Vagina (tissue), 2 donors: ENCODE measurements around the gene KAZN. TPM values are rescaled to one million over a fixed set of nuclear protein-coding genes. Genes with fewer than 3 reads are reported as not detected.

Source experiments
- DNase-seq, 2 donors: peaks; one replicate each; pipeline ENCODE4 v3.0.0-alpha.2; 2017; ENCODE audit errors: extremely low spot score in 2 of 2
- H3K27ac ChIP-seq: fragments of 200-600 bp; sonication (generic); one replicate; pipeline ENCODE4 v1.5.1; 2019
- H3K27me3 ChIP-seq: fragments of 200-600 bp; sonication (generic); one replicate; pipeline ENCODE4 v1.5.1; 2019
- H3K36me3 ChIP-seq, 2 donors: fragments of 200-600 bp; sonication (generic); one replicate each; pipeline ENCODE4 v1.5.1; 2017 to 2019
- H3K4me1 ChIP-seq: fragments of 200-600 bp; sonication (generic); one replicate; pipeline ENCODE4 v1.5.1; 2019
- H3K4me3 ChIP-seq, 2 donors: fragments of 200-600 bp; sonication (generic); 1 replicate in 1 of 2; 2 replicates in 1 of 2; pipeline ENCODE4 v1.5.1; 2016 to 2019
- H3K9me3 ChIP-seq: fragments of 200-600 bp; sonication (generic); one replicate; pipeline ENCODE4 v1.5.1; 2019
- POLR2A ChIP-seq, 2 donors: fragments of 450-650 bp; IDR thresholded peaks; one replicate each; pipeline ENCODE4 v1.6.1; 2017; ENCODE audit warnings: antibody characterized with exemption in 2 of 2, mild to moderate bottlenecking in 2 of 2, moderate library complexity in 2 of 2
- POLR2AphosphoS5 ChIP-seq, 2 donors: sonication (generic); formaldehyde crosslinking; IDR thresholded peaks; one replicate each; pipeline ENCODE4 v1.9.0; 2017; ENCODE audit warnings: antibody characterized with exemption in 2 of 2, mild to moderate bottlenecking in 2 of 2, low read depth in 1 of 2; ENCODE audit not compliant: insufficient read depth in 1 of 2
- intact Hi-C: fragments of 100-400 bp; cut with DNase I; formaldehyde crosslinking; loops from one replicate; pipeline ENCODE4 v1.15.1; 2023
- total RNA-seq: library from RNA; depleted of rRNA; stranded (reverse); fragments of >200 nt; gene quantifications from one replicate; pipeline ENCODE4 v1.2.3, GENCODE V29; 2016
- TF ChIP-seq, protein P1 (sequence below), 3 experiments: fragments of 450-650 bp in 2 of 3; fragments of 200-600 bp in 1 of 3; sonication (generic) in 1 of 3; IDR thresholded peaks; one replicate each; pipeline ENCODE4 v1.5.1; 2017 to 2019; ENCODE audit warnings: antibody characterized with exemption in 3 of 3, mild to moderate bottlenecking in 2 of 3, moderate library complexity in 2 of 3

Gene KAZN
- total RNA-seq, 1 donor from 2014 or later, result 29.5 TPM

DNA sequence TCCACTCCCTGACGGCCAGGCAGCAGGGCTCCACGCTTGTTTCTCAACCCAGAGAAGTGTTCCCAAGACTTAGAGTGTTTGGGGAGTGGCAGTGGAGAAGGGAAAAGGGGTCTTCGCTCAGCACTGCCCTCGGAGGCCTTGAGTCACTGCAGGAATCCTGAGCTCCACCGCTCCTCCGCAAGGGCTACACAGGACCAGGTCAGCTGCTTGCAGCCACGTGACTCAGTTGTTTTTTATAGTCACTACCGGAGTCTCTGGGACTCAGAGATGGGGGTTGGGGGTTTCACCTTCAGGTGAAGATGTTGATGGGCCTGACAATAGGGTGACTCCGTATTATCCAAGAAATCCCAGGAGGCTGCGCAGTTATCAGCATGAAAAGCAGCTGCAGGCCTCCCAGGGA is 478.9 kb downstream of the KAZN start:
- no peak overlapping the region for H3K4me3 ChIP-seq
- TF ChIP-seq POLR2AphosphoS5 (IDR thresholded peaks at IDR 0.05; ENCODE audit: insufficient read depth in 1 of 2, low read depth in 1 of 2), result no peak
- no peak for TF ChIP-seq POLR2A (IDR thresholded peaks at IDR 0.05)
- TF ChIP-seq, protein P1, sequence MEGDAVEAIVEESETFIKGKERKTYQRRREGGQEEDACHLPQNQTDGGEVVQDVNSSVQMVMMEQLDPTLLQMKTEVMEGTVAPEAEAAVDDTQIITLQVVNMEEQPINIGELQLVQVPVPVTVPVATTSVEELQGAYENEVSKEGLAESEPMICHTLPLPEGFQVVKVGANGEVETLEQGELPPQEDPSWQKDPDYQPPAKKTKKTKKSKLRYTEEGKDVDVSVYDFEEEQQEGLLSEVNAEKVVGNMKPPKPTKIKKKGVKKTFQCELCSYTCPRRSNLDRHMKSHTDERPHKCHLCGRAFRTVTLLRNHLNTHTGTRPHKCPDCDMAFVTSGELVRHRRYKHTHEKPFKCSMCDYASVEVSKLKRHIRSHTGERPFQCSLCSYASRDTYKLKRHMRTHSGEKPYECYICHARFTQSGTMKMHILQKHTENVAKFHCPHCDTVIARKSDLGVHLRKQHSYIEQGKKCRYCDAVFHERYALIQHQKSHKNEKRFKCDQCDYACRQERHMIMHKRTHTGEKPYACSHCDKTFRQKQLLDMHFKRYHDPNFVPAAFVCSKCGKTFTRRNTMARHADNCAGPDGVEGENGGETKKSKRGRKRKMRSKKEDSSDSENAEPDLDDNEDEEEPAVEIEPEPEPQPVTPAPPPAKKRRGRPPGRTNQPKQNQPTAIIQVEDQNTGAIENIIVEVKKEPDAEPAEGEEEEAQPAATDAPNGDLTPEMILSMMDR (IDR thresholded peaks at IDR 0.05), result no peak
- no peak overlapping the region for H3K27ac ChIP-seq
- no peaks in the 10 kb centered on the region for H3K4me1 ChIP-seq
- DNase-seq, result no peak
- intact Hi-C loops, result no loop called here
- no peaks in the 10 kb centered on the region for H3K9me3 ChIP-seq
- H3K36me3 ChIP-seq, result no peaks in the 10 kb centered on the region
- no peaks in the 10 kb centered on the region for H3K27me3 ChIP-seq

DNA sequence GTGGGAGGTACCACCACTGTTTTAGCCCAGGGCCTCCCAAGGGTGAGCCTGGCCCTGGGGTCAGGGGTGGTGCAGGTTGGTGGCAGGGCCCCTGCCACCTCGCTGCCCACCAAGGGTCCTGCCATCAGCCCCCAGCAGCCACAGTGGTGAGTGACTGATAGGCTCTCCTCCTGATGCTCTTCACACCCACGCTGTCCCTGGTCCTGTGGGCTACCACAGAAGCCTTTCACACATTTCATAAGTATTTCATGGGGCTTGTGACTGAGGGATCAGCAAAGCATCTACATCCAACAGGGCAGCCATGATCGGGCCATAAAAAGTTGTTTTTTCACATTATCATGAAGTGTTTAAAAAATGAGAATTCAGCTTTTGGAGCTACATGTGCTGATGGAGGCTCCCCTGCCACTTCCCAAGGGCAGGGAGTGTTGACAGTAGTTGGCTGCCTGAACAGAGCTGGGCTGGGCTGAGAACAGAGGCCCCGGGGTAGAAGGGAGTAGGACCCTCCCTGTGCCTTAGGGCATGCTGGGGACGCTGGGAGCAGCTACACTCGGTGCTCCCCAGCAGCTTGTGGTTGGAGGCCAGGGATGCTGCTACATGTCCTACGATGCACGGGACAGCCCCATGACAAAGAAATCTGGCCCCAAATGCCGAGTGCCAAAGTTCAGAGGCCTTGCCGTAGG is 482.0 kb downstream of the KAZN start:
- intact Hi-C loops, result no loop called here
- no peak for DNase-seq
- no peak for TF ChIP-seq POLR2AphosphoS5 (IDR thresholded peaks at IDR 0.05; ENCODE audit: insufficient read depth in 1 of 2, low read depth in 1 of 2)
- TF ChIP-seq, protein P1 (IDR thresholded peaks at IDR 0.05), result no peak
- TF ChIP-seq POLR2A (IDR thresholded peaks at IDR 0.05), result no peak
- no peaks in the 10 kb centered on the region for H3K4me1 ChIP-seq
- H3K4me3 ChIP-seq, result no peak overlapping the region
- H3K9me3 ChIP-seq, result no peaks in the 10 kb centered on the region
- no peak overlapping the region for H3K27ac ChIP-seq
- no peaks in the 10 kb centered on the region for H3K36me3 ChIP-seq
- no peaks in the 10 kb centered on the region for H3K27me3 ChIP-seq

DNA sequence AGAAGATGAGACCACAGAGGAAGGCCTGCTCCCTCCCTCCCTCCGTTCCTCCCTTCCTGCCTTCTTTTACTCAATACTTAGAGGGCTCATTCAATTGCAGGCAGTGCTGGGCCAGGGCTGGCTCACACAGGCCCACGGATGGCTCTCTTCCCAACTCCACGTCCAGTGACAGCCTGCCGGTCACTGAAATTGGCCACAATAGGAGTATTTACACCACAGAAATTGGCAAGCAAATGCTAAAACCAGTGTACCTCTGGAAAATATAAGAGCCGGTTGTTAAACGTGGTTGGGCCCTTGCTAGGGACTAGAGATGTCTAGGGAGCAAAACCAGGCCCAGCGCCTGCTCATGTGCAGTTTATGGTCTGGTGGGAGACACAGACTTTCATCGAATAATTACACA is 482.6 kb downstream of the KAZN start:
- Histone ChIP-seq H3K4me3 (no peak overlapping the region), H3K27me3 (no peaks in the 10 kb centered on the region), H3K36me3 (no peaks in the 10 kb centered on the region), H3K9me3 (no peaks in the 10 kb centered on the region), H3K4me1 (no peaks in the 10 kb centered on the region), H3K27ac (no peak overlapping the region)
- intact Hi-C loops, result no loop called here
- no peak for DNase-seq
- TF ChIP-seq POLR2A (IDR thresholded peaks at IDR 0.05) (no peak), POLR2AphosphoS5 (IDR thresholded peaks at IDR 0.05; ENCODE audit: insufficient read depth in 1 of 2, low read depth in 1 of 2) (no peak)
- TF ChIP-seq, protein P1 (IDR thresholded peaks at IDR 0.05), result no peak

DNA sequence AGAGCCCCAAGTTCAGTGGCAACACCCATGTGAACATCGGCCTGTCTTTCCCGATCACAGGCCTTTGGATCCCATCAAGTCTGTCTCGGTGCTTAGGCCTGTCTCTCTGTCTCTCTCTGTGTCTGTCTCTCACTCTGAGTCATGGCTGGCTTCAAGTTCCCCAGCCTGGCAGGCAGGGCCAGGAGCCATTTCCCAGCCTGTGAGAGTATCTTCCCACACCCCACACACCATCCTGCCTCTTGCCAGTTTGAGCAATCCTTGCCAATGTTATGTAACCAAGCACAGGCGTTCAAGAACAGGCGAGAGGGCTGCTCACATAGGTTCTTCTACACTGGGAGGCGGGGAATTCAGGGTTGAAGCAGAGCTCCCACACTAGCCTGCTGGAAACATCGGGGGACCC is 485.1 kb downstream of the KAZN start:
- no peak for TF ChIP-seq POLR2A (IDR thresholded peaks at IDR 0.05)
- no peak for TF ChIP-seq POLR2AphosphoS5 (IDR thresholded peaks at IDR 0.05; ENCODE audit: insufficient read depth in 1 of 2, low read depth in 1 of 2)
- TF ChIP-seq, protein P1 (IDR thresholded peaks at IDR 0.05), result no peak
- Histone ChIP-seq H3K9me3 (no peaks in the 10 kb centered on the region), H3K4me1 (peaks cover 13% of the 10 kb centered on the region), H3K36me3 (no peaks in the 10 kb centered on the region), H3K27me3 (no peaks in the 10 kb centered on the region), H3K4me3 (no peak overlapping the region), H3K27ac (no peak overlapping the region)
- intact Hi-C loops, result no loop called here
- no peak for DNase-seq

DNA sequence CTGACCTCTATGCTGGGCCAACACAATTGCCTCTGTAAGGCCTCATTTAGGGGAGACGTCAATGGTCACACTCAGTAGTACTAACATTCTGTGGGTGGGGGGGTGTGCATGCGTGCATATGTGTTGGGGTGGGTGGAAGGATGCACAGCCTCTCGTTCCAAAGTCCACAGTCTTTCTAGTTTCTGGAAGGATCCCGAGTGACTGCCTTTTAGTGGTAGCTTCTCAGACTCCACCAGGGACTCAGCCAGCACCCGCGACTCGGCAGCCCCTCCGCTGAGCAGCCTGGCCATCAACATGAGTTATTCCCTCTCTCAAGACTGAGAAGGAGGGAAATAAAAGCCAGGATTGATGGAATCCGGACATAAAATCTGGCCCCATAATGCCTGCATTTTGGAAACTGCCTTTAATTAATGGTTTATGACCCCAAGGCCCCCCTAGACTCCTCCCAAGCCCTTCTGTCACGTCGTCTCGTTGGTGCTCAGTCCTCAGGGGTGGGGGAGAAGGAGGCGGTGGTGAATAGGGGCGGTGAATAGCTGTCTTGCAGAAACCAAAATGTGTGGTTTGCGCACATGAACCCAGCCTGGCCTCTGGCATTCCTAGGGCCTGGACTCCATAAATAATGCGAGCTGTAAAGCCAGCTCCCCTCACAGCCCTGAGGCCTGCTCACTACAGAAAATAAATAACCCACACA is 489.9 kb downstream of the KAZN start:
- peak overlapping the region; percentile 86 for H3K27ac ChIP-seq
- peak in 1 of 2 donors; percentile 38 for TF ChIP-seq POLR2AphosphoS5 (IDR thresholded peaks at IDR 0.05; ENCODE audit: insufficient read depth in 1 of 2, low read depth in 1 of 2)
- TF ChIP-seq, protein P1 (IDR thresholded peaks at IDR 0.05), result no peak
- H3K4me3 ChIP-seq, result no peak overlapping the region
- intact Hi-C loops, result no loop called here
- DNase-seq, result no peak
- H3K4me1 ChIP-seq, result peaks cover 37% of the 10 kb centered on the region
- no peaks in the 10 kb centered on the region for H3K27me3 ChIP-seq
- H3K9me3 ChIP-seq, result no peaks in the 10 kb centered on the region
- H3K36me3 ChIP-seq, result no peaks in the 10 kb centered on the region
